Activated naive CD4-positive, alpha-beta T cell treated with anti-CD3 and anti-CD28 coated beads, Interleukin-2, amount 50 U/mL, for 24 hours (primary cell): Measurements from ENCODE around the gene TOX2.

ENCODE experiments used
- H3K27ac Mint-ChIP-seq: one replicate; pipeline ENCODE4 v1.8.0; 2021; ENCODE audit warnings: mild to moderate bottlenecking, mixed read lengths
- H3K27me3 Mint-ChIP-seq: one replicate; pipeline ENCODE4 v1.8.0; 2021; ENCODE audit warnings: mixed read lengths
- H3K36me3 Mint-ChIP-seq: one replicate; pipeline ENCODE4 v1.8.0; 2021; ENCODE audit warnings: mixed read lengths
- H3K4me1 Mint-ChIP-seq: one replicate; pipeline ENCODE4 v1.8.0; 2021; ENCODE audit warnings: mixed read lengths
- H3K4me3 Mint-ChIP-seq: one replicate; pipeline ENCODE4 v1.8.0; 2021; ENCODE audit warnings: mild to moderate bottlenecking, mixed read lengths
- H3K9me3 Mint-ChIP-seq: one replicate; pipeline ENCODE4 v1.8.0; 2021; ENCODE audit warnings: mixed read lengths

Gene TOX2

DNA sequence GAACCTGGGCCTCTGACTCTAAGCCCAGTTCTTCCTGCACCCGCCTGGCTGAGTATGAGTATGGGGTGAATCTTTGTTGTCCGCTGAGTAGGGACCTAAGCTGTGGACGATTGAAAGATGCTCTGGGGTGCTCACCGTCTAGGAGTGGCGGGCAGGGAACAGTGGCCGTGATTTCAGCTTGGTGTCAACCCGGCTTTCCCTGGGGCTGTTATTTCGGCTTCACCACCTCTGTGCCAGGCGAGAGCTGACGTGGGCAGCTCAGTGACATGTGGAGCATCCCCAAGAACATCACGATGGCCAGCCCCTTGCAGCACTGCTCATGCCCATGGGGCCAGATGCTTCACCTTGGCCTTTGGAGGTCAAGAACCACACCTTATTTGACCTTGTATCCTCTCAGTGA is 102.6 kb downstream of the TOX2 start:
- peak overlapping the region; percentile 4 for H3K27ac Mint-ChIP-seq
- H3K4me1 Mint-ChIP-seq = peaks cover 42% of the 10 kb centered on the region
- no peaks in the 10 kb centered on the region for H3K27me3 Mint-ChIP-seq

GRCh38 chr20:44017905-44018258 is 103.2 kb downstream of the TOX2 start:
- no peaks in the 10 kb centered on the region for H3K9me3 Mint-ChIP-seq
- H3K4me3 Mint-ChIP-seq = no peak overlapping the region
- no peak overlapping the region for H3K27ac Mint-ChIP-seq
- H3K27me3 Mint-ChIP-seq = no peaks in the 10 kb centered on the region
- no peaks in the 10 kb centered on the region for H3K36me3 Mint-ChIP-seq
- H3K4me1 Mint-ChIP-seq = peaks cover 48% of the 10 kb centered on the region

More for the DNA sequence above, 102.6 kb downstream of the TOX2 start:
- Mint-ChIP-seq H3K4me3 (no peak overlapping the region), H3K36me3 (no peaks in the 10 kb centered on the region), H3K9me3 (no peaks in the 10 kb centered on the region)

DNA sequence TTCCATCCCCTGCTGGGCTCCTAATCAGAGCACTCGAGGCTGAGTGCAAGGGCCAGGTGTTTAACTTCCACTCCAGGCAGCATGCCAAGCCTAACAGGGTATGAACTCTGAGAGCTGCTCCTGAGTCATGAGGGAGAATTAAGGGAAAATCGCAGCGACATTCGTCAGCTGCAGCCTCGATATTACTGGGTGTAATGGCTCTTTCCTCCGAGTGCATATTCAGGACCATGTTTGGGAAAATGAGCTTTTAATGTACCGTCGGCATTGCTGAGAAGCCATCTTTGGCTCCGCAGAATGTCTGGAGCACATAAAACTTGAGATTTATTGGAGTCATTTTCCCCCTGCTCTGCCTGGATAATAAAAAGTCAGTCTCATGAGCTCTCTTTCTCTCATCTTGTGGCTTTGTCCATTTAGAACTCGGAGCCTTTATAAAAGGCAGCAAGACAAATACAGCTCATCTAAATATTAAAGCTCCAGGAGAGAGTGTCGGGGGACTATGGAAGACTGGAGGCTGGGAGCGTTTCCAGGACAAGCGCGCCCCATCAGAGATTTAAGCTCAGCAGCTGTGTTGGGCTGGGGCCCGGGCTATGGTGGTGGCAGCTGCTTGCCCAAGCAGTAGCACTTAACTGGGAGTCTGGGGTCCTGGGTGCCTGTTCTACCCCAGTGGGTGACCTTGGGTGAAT is 103.7 kb downstream of the TOX2 start:
- no peaks in the 10 kb centered on the region for H3K36me3 Mint-ChIP-seq
- H3K27me3 Mint-ChIP-seq = no peaks in the 10 kb centered on the region
- H3K4me1 Mint-ChIP-seq = peaks cover 48% of the 10 kb centered on the region
- H3K27ac Mint-ChIP-seq = peak overlapping the region; percentile 59
- H3K4me3 Mint-ChIP-seq = no peak overlapping the region
- H3K9me3 Mint-ChIP-seq = no peaks in the 10 kb centered on the region

- Mint-ChIP-seq H3K4me1 (peaks cover 48% of the 10 kb centered on the region), H3K4me3 (peak overlapping the region; percentile 81), H3K27me3 (no peaks in the 10 kb centered on the region), H3K27ac (peak overlapping the region; percentile 88), H3K36me3 (no peaks in the 10 kb centered on the region), H3K9me3 (no peaks in the 10 kb centered on the region)
These were observed 104.4 kb downstream of the TOX2 start for GRCh38 chr20:44018942-44019637.

DNA sequence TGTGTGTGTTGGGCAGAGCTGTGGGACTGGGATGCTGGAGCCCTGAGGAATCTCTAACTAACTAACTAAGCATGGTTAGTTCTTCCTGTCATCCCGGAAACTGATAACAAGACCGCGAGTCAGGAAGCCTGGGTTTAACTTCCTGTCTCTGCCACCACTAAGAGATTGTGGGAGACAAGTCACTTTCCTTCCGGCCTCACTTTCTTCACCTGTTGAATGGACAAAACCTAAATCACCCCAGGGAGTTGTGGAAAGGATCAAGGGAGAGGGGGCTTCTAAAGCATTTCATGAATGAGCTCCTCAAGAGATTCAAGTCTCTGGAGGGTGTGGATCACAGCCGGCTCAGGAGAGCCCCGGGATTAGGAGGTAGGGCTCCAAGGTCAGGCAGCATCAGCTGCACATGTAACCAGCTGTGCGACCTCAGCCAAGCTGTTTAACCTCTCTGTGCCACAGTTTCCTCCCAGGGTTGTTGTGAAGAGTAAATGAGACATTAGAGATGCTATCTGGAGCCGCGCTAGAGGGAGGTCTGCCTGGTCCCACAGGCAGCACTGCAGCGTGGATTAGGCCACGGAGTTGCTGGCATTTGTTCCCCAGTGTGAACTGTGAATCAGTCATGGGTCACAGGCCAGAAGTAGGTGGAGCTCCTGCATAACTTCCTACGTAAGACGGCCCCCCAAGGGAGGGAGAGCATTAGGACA is 105.1 kb downstream of the TOX2 start:
- H3K9me3 Mint-ChIP-seq = no peaks in the 10 kb centered on the region
- H3K4me1 Mint-ChIP-seq = peaks cover 48% of the 10 kb centered on the region
- no peaks in the 10 kb centered on the region for H3K36me3 Mint-ChIP-seq
- peak overlapping the region; percentile 88 for H3K27ac Mint-ChIP-seq
- H3K4me3 Mint-ChIP-seq = peak overlapping the region; percentile 81
- no peaks in the 10 kb centered on the region for H3K27me3 Mint-ChIP-seq

DNA sequence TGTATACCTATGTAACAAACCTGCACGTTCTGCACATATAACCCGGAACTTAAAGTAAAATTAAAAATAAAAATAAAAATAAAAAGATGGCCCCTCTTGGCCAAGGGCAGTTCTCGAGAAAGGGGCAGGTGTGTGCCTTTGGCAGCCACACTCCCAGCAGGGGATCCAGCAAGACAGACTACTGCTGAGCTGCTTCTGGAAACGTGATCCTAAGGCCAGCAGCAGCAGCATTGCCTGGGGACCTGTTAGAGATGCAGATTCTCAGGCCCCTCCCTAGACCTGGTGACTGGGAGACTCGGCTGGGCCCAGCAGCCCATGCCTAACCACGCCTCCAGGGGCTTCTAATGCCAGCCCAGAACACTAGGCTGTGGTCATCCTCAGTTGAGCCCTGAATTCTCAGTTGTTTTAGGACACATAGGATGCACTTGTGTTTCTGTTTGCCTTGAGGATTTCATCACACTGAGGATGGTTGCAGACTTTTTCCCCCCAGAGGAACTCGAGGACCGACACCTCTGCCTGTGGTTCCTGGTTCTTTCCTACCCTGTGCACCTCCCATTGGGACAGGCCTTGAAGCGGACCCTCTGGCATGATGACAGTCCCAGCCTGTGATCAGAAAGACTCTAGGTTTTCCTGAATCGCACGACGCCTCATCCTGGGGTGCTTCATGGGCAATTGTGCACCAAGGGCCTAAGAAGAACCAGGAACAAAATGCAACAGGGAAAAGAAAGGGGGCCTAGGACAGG is 105.9 kb downstream of the TOX2 start:
- no peak overlapping the region for H3K27ac Mint-ChIP-seq
- no peaks in the 10 kb centered on the region for H3K9me3 Mint-ChIP-seq
- H3K4me1 Mint-ChIP-seq = peaks cover 48% of the 10 kb centered on the region
- H3K4me3 Mint-ChIP-seq = peak overlapping the region; percentile 23
- H3K36me3 Mint-ChIP-seq = no peaks in the 10 kb centered on the region
- no peaks in the 10 kb centered on the region for H3K27me3 Mint-ChIP-seq

DNA sequence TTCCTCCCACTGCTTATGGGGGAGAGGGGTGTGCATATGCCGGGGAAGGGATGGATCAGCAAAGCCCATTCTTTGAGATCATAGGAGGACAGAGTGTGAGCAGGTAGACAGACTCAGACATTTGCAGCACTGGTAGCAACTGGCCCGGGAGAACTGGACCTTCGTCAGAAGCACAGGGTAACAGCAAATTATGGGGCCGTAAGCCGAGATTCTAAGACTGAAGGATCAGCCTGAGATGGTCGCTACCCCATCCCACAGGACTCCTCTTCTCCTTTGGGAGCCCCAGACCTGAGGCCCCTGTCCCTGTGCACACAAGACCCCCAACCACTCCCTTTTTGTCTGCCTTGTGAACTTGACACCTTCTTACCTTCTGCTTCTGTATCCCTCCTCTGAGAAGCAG is 106.5 kb downstream of the TOX2 start:
- Mint-ChIP-seq H3K27ac (peak overlapping the region; percentile 17), H3K4me1 (peaks cover 48% of the 10 kb centered on the region), H3K9me3 (no peaks in the 10 kb centered on the region), H3K4me3 (peak overlapping the region; percentile 44), H3K36me3 (no peaks in the 10 kb centered on the region), H3K27me3 (no peaks in the 10 kb centered on the region)

GRCh38 chr20:44021900-44022299 is 107.2 kb downstream of the TOX2 start:
- H3K9me3 Mint-ChIP-seq = no peaks in the 10 kb centered on the region
- H3K27me3 Mint-ChIP-seq = no peaks in the 10 kb centered on the region
- H3K36me3 Mint-ChIP-seq = no peaks in the 10 kb centered on the region
- no peak overlapping the region for H3K27ac Mint-ChIP-seq
- peaks cover 44% of the 10 kb centered on the region for H3K4me1 Mint-ChIP-seq
- H3K4me3 Mint-ChIP-seq = no peak overlapping the region

GRCh38 chr20:44022464-44022863 is 107.8 kb downstream of the TOX2 start:
- Mint-ChIP-seq H3K27ac (no peak overlapping the region), H3K9me3 (no peaks in the 10 kb centered on the region), H3K4me3 (no peak overlapping the region), H3K4me1 (peaks cover 44% of the 10 kb centered on the region), H3K27me3 (no peaks in the 10 kb centered on the region), H3K36me3 (no peaks in the 10 kb centered on the region)

- Mint-ChIP-seq H3K36me3 (no peaks in the 10 kb centered on the region), H3K9me3 (no peaks in the 10 kb centered on the region), H3K4me1 (peaks cover 46% of the 10 kb centered on the region), H3K27ac (no peak overlapping the region), H3K4me3 (no peak overlapping the region), H3K27me3 (no peaks in the 10 kb centered on the region)
These were observed 109.1 kb downstream of the TOX2 start for GRCh38 chr20:44023515-44024371.

DNA sequence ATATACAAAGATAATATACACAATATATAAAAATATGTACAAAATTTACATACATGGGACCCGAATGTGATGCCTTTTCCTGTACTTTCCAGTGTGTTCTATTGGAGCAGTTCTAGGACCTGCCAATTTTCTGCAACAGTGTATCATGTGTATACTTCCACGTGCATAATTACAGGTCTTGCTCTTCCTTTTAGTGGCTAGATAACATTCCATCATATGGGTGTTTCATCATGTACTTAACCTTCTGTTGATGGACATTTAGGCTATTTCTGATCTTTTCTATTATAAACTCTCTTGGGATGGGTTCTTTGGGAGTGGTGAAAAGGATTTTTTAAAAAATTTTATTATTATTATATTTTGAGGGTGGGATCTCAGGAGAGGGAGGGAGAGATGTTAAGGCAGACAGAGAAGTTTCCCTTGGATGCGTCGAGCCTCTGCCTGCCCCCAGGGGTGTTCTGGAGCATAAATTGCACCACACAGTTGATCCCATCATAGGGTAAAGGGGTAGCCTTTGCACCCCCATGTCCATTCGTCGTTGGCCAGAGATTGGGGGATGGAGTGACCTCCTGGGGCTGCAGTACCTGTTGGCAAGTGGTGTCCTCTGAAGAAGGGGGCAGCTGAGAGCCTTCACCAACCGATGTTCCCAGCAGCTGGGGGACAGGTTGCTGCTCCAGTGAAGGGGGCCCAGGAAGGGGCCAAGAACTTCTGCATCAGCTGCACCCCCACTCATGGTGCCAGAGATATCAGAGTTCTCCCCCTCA is 110.3 kb downstream of the TOX2 start:
- H3K36me3 Mint-ChIP-seq = no peaks in the 10 kb centered on the region
- H3K4me1 Mint-ChIP-seq = peaks cover 46% of the 10 kb centered on the region
- H3K9me3 Mint-ChIP-seq = no peaks in the 10 kb centered on the region
- H3K4me3 Mint-ChIP-seq = no peak overlapping the region
- H3K27ac Mint-ChIP-seq = no peak overlapping the region
- H3K27me3 Mint-ChIP-seq = no peaks in the 10 kb centered on the region

DNA sequence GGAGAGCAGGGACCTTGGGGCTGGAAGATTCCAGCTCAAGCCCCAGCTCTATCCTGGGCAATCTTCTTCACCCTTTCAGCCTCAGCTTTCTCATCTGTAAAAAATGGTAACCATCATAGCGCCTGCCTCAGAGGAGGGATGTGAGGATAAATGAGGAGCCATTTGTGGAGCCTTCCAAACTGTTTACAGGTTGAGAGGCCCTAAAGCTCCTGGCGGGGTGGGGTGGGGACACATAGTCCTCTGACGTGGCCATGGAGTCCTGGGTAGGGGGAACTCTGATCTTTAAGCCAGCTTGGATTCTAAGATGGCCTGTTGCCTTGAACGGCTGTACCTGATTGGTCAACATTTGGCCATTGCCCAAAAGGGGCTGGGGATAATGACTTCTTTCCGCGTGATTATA is 111.1 kb downstream of the TOX2 start:
- no peaks in the 10 kb centered on the region for H3K27me3 Mint-ChIP-seq

DNA sequence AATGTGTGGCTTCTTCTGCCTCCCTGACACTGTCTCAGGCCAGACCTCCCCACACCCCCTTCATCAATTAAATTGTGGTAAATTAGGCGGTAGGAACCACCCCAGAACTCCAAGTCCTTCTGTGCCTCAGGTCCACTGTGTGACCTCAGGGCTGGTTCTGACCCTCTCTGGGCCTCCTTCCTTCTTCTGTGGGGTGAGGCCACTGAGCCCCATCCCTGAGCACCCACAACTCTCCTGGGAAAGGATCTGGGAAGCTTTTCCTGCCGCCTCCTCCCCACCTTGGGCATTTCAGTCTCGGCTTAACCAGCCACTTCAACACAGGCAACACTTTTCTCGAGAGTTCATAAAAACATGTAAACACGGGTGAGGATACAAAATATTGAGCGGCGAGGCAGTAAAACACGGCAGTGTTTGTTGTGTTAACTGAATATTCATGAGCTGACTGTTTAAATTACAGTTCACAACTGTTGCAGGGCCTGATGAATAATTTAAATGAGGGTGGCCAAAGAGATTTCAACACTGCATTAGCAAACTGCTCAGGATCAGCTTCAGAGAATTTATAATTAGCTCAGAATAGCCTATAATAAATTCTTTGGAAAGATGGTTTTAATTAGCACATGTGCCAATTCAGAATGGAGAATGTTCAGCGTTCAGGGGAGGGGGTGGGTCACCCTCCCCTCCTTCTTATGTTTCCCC is 112.1 kb downstream of the TOX2 start:
- peaks cover 42% of the 10 kb centered on the region for H3K4me1 Mint-ChIP-seq
- H3K9me3 Mint-ChIP-seq = no peaks in the 10 kb centered on the region
- H3K27me3 Mint-ChIP-seq = no peaks in the 10 kb centered on the region
- H3K36me3 Mint-ChIP-seq = no peaks in the 10 kb centered on the region
- H3K27ac Mint-ChIP-seq = no peak overlapping the region
- H3K4me3 Mint-ChIP-seq = no peak overlapping the region

More for the DNA sequence above, 111.1 kb downstream of the TOX2 start:
- Mint-ChIP-seq H3K4me3 (no peak overlapping the region), H3K9me3 (no peaks in the 10 kb centered on the region), H3K27ac (no peak overlapping the region), H3K4me1 (peaks cover 45% of the 10 kb centered on the region), H3K36me3 (no peaks in the 10 kb centered on the region)
